MV-4-11 (cell line): Measurements from ENCODE around the gene IFI44.

Source experiments
- DNase-seq: peaks from one replicate; lab custom pipeline; 2025; lab: John Stamatoyannopoulos, UW

Gene IFI44

GRCh38 chr1:78712467-78713051 is 62.9 kb downstream of the IFI44 start:
- no peak for DNase-seq

DNA sequence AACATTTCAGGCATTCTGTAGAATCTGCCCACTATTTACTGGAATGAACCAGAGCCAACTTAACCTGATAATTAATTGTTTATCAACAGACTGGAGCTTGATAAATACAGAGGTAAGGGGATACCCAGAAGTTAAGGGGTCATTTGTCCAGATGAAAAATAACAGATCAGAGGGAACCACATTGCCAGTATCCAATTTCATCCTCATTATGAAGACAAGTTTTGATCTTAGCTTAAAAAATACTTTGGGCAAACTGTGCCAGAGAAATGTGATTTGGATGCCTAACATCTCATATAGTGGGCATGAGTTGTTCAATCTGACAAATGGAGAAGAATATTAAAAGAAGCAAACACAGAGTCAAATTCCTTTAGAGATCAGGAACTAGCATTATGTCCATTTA is 63.7 kb downstream of the IFI44 start:
- no peak for DNase-seq
